ENCODE measurements around the gene DNM3.
A peak's percentile ranks its signal among the peaks of the same experiment; 100 is the strongest.

DNM3 gene

GRCh38 chr1:172120381-172120780, 279.1 kb downstream of the DNM3 start:
- DNase-seq, result no peak

GRCh38 chr1:172121081-172121717, 279.9 kb downstream of the DNM3 start:
- DNase-seq, result no peak

GRCh38 chr1:172122381-172122780, 281.1 kb downstream of the DNM3 start:
- no peak for DNase-seq

DNA sequence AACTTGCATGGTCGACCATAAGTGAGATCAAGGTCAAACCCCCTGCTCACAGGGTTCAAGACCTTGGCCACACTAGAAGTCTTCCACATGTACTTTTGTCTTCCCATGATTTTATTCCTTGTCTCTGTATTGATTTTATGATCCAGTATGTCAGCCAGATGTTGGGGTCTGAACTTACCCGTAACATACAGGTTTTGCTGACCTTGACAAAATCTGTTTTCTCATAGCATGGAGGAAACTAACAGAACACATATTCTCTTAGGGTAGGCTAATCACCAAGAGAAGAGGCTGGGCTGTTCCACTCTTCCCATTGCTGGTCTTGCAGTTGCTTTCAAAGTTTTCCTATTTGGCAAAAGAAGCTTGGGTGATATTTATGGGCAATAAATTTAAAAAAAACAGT, 284.0 kb downstream of the DNM3 start:
- no peak for DNase-seq

- DNase-seq, result no peak
Observed at GRCh38 chr1:172125812-172126430, 284.6 kb downstream of the DNM3 start.

- DNase-seq, result no peak
Observed at GRCh38 chr1:172132836-172133235, 291.5 kb downstream of the DNM3 start.

DNA sequence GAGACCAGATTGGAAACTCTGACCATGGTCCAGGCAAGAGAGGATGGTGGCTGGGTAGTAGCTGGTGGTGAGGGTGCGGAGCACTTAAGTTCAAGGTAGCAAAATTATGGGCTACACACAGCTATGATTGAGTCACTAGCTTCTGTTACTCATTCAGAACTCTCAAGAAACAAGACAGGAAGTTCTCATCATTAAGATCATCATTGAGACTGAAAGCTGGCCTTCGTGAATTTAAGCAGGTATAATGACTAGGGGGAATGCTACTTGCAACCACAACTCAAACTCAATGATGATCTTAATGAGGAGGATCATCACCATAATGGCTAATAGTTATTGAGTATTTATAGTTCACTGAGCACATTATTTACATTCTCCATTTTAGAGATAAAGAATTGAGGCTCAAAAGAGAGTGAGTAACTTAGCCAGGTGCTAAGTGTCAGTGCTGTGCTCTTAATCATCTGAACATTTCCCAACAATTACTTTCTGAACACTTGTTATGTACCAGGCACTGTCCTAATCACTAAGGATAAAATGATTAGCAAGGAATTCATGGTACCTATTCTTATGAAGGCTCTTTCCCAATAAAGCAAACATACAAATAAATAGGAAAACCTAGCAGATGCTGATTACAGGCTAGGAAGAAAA, 292.9 kb downstream of the DNM3 start:
- DNase-seq, result no peak

DNA sequence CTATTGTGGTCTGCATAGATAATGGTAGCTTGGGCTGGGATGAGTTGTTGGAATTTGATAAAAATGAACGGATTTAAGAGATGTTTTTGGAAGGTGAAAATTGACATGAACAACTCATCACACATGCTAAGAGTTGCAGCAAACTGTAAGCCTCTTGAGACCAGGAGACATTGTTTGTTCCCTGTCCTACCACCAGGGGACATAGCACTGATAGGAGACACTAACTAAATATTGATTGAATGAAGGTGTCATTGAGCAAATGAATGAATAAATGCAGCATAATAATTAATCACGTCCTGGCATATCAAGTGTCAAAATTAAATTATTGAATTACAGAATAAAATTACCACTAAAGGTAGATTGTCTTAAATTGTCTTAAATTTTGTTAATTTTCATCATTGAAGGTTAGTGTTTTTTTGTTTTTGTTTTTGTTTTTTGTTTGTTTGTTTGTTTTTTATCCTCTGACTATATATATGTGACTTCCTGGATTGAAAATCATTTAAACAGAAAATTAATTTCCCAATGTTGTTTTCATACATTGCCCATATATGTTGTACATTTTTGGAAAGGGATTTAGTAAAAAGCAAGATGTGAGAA, 293.9 kb downstream of the DNM3 start:
- DNase-seq, result no peak

- peak; percentile 84 for DNase-seq
Observed at GRCh38 chr1:172135978-172136610, 294.8 kb downstream of the DNM3 start.

GRCh38 chr1:172136925-172137324, 295.6 kb downstream of the DNM3 start:
- no peak for DNase-seq

GRCh38 chr1:172137703-172138454, 296.6 kb downstream of the DNM3 start:
- DNase-seq, result no peak

DNA sequence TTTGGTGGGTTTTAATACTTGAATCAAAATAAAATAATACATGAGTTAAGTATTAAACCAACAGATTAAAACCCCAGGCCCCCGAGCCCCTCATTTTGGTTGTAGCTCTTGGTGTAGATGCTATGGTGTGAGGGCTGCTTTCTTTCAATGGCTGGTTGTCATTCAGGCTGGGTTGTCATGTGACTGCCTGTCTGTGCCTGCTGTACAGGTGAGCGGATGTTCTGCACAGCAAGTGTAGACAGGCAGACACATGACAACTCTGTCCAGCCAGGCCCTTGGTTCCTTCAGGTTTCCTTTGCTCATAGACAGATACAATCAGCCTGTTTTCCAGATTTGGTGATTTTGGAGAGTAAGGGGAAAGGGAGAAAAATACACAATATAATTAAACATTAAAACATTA, 297.3 kb downstream of the DNM3 start:
- DNase-seq, result no peak

DNA sequence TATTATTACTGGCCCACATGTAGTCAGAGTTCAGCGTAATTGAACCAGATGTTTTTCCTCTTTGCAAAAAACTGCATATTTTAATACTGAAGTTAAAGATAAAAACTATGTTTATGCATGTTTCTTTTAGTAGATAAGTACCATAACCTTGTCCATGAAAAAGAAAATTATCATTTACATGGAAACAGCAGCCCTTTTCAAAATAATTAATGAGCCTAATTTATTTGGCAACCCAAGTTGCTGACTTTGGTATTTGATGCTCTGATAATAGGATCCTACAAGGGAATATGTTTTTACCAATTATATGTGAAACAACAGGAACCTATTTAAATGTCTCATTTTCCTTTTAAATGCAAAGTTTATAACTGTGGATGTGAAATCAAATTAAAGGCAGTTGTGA, 297.9 kb downstream of the DNM3 start:
- no peak for DNase-seq

GRCh38 chr1:172140072-172140471, 298.8 kb downstream of the DNM3 start:
- no peak for DNase-seq

DNA sequence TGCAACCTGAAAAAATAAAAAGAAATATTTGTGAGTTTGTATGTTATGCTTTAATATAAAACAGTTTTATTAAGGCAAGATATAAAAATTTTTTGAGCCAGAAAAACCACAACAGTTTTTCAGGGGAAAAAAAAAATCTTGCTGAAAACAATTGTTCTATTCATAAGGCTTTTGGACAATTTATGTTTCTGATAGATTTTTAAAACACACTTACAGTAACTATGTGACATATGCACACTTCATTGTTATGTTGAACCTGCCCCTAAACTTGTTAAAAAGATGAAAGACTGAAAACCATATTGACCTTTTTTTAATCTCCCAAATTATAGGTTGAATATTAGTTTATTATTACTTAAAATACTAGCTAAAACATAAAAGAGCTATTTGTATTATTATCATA, 299.3 kb downstream of the DNM3 start:
- DNase-seq, result no peak

GRCh38 chr1:172141341-172141881, 300.1 kb downstream of the DNM3 start:
- no peak for DNase-seq

- no peak for DNase-seq
Observed at GRCh38 chr1:172142324-172142723, 301.0 kb downstream of the DNM3 start.

- DNase-seq, result peak; percentile 90
Observed at GRCh38 chr1:172143384-172144055, 302.2 kb downstream of the DNM3 start.

DNA sequence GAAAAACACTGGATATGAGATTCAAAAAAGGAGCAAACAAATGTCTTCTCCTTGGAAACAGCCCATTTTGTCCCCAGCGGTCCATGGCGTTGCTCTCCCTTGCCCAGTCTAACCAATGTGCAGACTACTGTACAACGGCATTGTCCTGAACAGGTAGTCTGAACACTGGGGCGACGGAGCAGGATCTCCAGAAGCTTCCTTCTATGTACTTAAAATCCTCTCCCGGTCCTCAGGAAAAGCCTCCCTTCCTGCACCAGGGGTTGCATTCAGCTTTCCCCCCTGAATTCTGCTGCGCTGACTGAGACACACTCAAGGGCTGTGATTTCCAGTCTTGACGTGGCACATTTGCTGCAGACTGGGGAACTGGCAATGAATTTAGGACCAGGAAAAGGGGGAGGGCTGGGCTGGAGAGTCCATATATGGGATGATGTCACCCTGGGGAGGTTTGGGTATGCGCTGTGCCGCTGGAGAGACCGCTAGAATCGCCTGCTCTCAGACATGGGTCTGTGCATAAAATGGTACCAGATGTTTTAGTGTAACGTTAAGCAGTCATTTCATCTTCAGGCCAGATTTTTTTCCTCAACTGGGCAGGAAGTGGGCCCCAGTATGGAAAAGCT, 303.3 kb downstream of the DNM3 start:
- DNase-seq, result peak; percentile 100

- DNase-seq, result peak; percentile 98
Observed at GRCh38 chr1:172145231-172145651, 303.9 kb downstream of the DNM3 start.

DNA sequence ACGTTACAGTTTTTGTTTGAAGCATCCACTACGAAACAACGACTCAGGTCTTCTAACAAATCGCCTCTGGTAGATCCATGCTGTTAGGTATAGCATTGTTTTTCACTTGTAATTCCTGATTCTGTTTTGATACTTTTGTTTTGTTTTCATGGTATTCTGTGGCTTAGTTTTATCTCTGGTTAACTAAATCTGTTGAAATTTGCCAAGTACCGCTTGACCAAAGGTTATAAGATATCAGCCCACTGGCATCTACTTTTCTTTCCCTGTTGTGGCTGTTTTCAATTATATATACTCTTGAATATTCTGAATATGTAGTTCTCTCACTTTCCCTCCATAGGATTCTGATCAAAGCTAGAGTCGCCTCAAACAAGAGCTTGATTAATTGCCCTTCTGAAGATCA, 304.4 kb downstream of the DNM3 start:
- no peak for DNase-seq
